T-helper 1 cell treated with Interleukin-12 subunit alpha and Interleukin-12 subunit beta and Interleukin-4 antibody, amounts not matched to agents 30 μg/mL and 1 μg/mL, for 36 hours (primary cell): Measurements from ENCODE around the gene GINS1.
"Not testable (repeated sequence)": the region's sequence is repeated elsewhere in the genome, so short reads cannot be mapped to it uniquely, and the experiment has no call there.

Experiments
- H3K27ac Mint-ChIP-seq: one replicate; pipeline ENCODE4 v1.8.0; 2021; ENCODE audit warnings: mild to moderate bottlenecking, mixed read lengths
- H3K27me3 Mint-ChIP-seq: one replicate; pipeline ENCODE4 v1.8.0; 2021; ENCODE audit warnings: low read depth, mixed read lengths
- H3K36me3 Mint-ChIP-seq: one replicate; pipeline ENCODE4 v1.8.0; 2021; ENCODE audit warnings: low read depth, mixed read lengths
- H3K4me1 Mint-ChIP-seq: one replicate; pipeline ENCODE4 v1.8.0; 2021; ENCODE audit warnings: low read depth, mixed read lengths
- H3K4me3 Mint-ChIP-seq: one replicate; pipeline ENCODE4 v1.8.0; 2021; ENCODE audit warnings: mild to moderate bottlenecking, moderate library complexity, mixed read lengths
- H3K9me3 Mint-ChIP-seq: one replicate; pipeline ENCODE4 v1.8.0; 2021; ENCODE audit warnings: mixed read lengths

Gene GINS1

DNA sequence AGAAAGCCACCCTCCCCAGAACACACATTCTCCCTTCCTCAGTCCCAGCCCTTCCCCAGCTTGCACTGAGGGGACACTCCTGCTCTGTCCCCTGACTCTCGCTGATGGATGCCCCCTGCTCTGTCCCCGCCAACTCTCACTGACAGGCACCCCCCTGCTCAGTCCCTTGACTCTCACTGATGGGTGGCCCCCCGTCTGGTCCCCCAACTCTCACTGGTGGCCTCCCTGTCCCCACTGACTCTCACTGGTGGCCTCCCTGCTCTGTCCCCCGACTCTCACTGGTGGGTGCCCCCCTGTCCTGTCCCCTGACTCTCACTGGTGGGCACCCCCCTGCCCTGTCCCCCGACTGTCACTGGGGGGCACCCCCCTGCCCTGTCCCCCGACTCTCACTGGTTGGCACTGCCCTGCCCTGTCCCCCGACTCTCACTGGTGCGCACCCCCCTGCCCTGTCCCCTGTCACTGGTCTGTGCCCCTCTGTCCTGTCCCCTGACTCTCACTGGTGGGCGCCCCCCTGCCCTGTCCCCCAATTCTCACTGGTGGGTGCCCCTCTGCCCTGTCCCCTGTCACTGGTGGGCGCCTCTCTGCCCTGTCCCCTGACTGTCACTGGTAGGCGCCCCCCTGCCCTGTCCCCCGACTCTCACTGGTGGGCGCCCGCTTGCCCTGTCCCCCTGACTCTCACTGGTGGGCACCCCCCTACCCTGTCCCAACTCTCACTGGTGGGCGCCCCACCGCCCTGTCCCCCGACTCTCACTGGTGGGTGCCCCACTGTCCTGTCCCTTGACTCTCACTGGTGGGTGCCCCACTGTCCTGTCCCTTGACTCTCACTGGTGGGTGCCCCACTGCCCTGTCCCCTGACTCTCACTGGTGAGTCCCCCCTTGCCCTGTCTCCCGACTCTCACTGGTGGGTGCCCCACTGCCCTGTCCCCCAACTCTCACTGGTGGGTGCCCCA is 60.9 kb downstream of the GINS1 start:
- H3K27ac Mint-ChIP-seq = no peak overlapping the region
- no peaks in the 10 kb centered on the region for H3K27me3 Mint-ChIP-seq
- H3K9me3 Mint-ChIP-seq = no peaks in the 10 kb centered on the region
- peaks cover 6% of the 10 kb centered on the region for H3K4me1 Mint-ChIP-seq
- H3K4me3 Mint-ChIP-seq = no peak overlapping the region
- no peaks in the 10 kb centered on the region for H3K36me3 Mint-ChIP-seq

DNA sequence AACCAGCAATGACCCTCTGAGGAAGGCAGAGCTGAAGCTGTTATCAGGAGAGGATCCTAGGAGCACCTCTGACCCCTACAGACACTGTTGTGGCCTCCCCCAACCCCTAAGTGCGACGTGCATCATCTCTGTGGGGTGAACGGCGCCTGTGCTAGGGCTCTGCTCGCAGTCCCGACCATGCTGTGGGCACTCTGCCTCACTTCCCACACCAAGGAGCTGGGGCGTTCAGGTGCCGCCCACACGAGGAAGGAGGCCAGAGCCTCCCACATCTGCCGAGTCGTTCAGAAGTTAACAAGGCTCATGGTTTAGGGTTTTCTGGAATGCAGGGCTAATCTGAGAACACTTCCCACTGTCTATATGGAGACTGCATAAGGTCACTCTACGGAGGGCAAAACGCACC is 62.1 kb downstream of the GINS1 start:
- Mint-ChIP-seq H3K27ac (no peak overlapping the region), H3K4me3 (no peak overlapping the region), H3K36me3 (no peaks in the 10 kb centered on the region), H3K4me1 (peaks cover 6% of the 10 kb centered on the region), H3K27me3 (no peaks in the 10 kb centered on the region), H3K9me3 (no peaks in the 10 kb centered on the region)

GRCh38 chr20:25470045-25470444 is 62.6 kb downstream of the GINS1 start:
- no peak overlapping the region for H3K4me3 Mint-ChIP-seq
- H3K36me3 Mint-ChIP-seq = no peaks in the 10 kb centered on the region
- no peaks in the 10 kb centered on the region for H3K9me3 Mint-ChIP-seq
- H3K4me1 Mint-ChIP-seq = peaks cover 6% of the 10 kb centered on the region
- H3K27me3 Mint-ChIP-seq = no peaks in the 10 kb centered on the region
- H3K27ac Mint-ChIP-seq = no peak overlapping the region

DNA sequence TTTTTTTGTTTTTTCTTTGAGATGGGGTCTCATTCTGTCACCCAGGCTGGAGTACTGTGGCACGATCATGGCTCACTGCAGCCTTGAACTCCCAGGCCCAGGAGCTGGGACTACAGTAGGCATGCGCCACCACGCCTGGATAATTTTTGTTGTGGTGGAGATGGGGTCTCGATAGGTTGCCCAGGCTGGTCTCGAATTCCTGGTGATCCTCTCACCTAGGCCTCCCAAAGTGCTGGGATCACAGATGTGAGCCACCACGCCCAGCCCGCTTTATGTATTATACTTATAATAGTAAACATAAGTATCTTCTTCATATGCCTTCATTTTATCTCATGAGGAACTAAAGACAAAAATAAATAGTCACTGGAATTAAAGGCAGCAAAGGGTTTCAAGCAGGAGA is 63.5 kb downstream of the GINS1 start:
- Mint-ChIP-seq H3K4me3 (no peak overlapping the region), H3K36me3 (no peaks in the 10 kb centered on the region), H3K27me3 (no peaks in the 10 kb centered on the region)

DNA sequence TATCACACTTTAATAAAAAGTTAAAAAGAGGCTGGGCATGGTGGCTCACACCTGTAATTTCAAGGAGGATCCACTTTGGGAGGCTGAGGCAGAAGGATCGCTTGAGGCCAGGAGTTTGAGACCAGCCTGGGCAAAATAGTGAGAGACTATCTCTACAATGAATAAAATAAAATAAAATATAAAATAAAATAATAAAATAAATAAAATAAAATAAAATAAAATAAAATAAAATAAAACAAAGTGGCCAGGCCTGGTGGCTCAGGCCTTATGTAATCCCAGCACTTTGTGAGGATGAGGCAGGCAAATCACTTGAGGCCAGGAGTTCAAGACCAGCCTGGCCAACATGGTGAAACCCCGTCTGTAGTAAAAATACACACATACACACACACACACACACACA is 65.8 kb downstream of the GINS1 start:
- H3K27ac Mint-ChIP-seq, H3K4me3 Mint-ChIP-seq, H3K4me1 Mint-ChIP-seq, H3K27me3 Mint-ChIP-seq, H3K9me3 Mint-ChIP-seq, H3K36me3 Mint-ChIP-seq: not testable (repeated sequence)

More for the DNA sequence above, 63.5 kb downstream of the GINS1 start:
- no peak overlapping the region for H3K27ac Mint-ChIP-seq
- no peaks in the 10 kb centered on the region for H3K9me3 Mint-ChIP-seq
- H3K4me1 Mint-ChIP-seq = peaks cover 6% of the 10 kb centered on the region

DNA sequence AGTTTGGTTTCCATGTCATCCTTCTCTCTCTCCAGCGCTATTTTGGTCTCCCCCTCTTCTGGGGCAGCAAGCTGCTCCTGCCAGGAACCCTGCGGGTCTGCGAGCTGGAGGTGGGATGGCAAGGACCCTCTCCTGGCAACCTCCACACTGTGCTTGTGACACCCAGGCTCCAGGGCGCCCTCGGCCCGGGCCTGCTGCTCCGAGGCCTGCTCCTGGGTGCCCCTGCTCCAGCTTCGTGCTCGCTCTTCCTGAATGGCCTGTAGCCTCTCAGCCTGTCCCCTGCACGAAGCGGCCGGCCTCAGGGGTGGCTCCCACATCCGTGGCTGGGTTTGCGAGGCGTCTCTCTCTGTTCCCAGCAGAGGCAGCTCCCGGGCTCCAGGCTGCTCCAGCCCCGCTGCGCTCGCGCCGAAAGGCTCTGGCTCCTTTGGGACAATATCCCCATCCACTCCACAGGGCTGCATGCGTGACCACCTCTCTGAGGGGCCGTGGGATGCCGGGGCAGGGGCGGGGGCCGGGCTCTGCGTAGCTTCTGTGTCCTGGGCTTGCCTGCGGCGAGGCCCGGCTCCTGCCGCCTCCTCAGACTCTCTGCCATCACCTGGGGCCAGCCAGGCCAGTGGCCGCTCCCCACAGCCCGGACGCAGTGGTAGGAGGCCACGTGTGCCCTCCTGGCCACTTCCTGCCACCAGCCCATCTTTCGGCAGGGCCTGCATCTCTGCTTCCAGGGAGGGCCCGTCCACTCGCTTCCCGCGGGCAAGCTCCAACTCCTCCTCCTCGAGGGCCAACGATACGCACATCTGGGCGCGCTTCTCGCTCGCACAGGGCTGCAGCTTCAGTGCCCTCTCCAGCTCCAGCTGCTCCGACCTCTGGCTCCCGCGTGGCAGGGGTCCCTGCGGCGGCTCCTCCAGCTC is 68.9 kb downstream of the GINS1 start:
- Mint-ChIP-seq H3K36me3 (no peaks in the 10 kb centered on the region), H3K27ac (no peak overlapping the region), H3K27me3 (no peaks in the 10 kb centered on the region), H3K4me3 (no peak overlapping the region), H3K4me1 (no peaks in the 10 kb centered on the region), H3K9me3 (no peaks in the 10 kb centered on the region)

DNA sequence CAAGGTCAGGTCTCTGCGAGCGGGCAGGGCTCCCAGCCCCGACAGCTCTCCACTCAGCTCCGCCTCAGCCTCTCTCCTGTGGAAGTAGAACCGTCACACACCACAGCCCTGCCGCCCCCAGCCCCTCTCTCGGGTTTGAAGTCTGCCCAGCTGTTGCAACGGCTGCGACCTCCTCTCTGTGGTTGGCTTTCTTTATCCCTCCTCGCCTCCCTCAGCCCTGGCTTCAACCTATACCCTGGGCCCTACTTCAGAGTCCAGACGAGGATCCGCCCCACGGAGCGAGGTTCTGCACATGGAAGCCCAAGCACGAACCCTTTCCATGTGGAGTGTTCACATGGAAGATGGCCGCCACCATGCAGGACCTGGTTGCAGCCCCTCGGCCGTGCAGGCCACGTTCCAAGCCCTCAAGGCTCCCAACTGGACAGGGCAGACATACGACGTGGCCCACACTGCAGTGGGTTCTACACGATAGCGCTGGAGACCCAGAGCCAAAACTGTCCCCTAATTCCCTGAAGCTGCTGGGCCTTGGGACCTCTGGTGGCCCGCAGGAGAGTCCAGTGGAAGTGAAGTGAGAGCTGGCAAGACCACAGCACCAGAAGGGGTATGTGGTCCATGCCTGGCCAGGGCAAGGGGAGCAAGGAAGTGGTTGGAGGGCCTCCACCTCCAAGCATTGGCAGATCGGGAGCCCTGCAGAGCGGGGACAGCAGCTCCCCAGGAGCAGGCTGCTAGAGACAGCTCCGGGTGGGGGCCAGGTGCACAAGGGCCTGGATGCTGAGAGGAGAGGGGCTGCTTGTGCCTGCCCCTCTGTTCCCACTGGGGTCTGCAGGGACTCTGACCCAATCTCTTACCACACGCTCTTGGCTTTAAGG is 69.8 kb downstream of the GINS1 start:
- Mint-ChIP-seq H3K4me3 (no peak overlapping the region), H3K27ac (no peak overlapping the region), H3K4me1 (no peaks in the 10 kb centered on the region), H3K36me3 (no peaks in the 10 kb centered on the region), H3K9me3 (no peaks in the 10 kb centered on the region), H3K27me3 (no peaks in the 10 kb centered on the region)

GRCh38 chr20:25478889-25479568 is 71.6 kb downstream of the GINS1 start:
- Mint-ChIP-seq H3K27me3 (no peaks in the 10 kb centered on the region), H3K4me1 (no peaks in the 10 kb centered on the region)

GRCh38 chr20:25479638-25480037 is 72.2 kb downstream of the GINS1 start:
- H3K4me1 Mint-ChIP-seq = peaks cover 3% of the 10 kb centered on the region
- H3K27me3 Mint-ChIP-seq = peaks cover 2% of the 10 kb centered on the region
- H3K9me3 Mint-ChIP-seq = no peaks in the 10 kb centered on the region
- H3K4me3 Mint-ChIP-seq = no peak overlapping the region
- H3K27ac Mint-ChIP-seq = no peak overlapping the region
- H3K36me3 Mint-ChIP-seq = no peaks in the 10 kb centered on the region

More at GRCh38 chr20:25478889-25479568, 71.6 kb downstream of the GINS1 start:
- Mint-ChIP-seq H3K4me3 (no peak overlapping the region), H3K9me3 (no peaks in the 10 kb centered on the region), H3K36me3 (no peaks in the 10 kb centered on the region), H3K27ac (no peak overlapping the region)

- Mint-ChIP-seq H3K27ac (no peak overlapping the region), H3K4me3 (no peak overlapping the region), H3K4me1 (peaks cover 9% of the 10 kb centered on the region), H3K36me3 (no peaks in the 10 kb centered on the region), H3K9me3 (no peaks in the 10 kb centered on the region), H3K27me3 (peaks cover 4% of the 10 kb centered on the region)
Measured at GRCh38 chr20:25480156-25480555, 72.7 kb downstream of the GINS1 start.

DNA sequence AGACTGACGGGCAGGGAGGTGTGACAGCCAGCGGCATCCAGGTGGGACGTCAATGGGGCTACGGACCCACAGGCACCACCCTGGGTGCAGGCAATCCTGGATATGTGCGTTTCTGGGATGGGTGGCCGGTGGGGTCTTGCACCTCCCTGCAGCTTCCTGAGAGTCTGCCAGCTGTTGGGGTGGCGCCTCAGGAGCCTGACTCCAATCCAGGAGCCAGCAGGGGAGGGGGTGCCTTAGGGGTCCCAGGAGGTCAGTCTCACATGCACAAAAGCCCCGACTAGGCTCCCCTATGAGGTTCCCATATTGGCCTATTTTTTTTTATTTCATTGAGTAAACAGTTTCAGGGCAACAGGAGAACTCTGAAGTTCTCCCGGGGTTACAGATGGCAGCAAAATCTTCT is 73.3 kb downstream of the GINS1 start:
- Mint-ChIP-seq H3K36me3 (no peaks in the 10 kb centered on the region), H3K27ac (no peak overlapping the region), H3K4me1 (peaks cover 13% of the 10 kb centered on the region), H3K4me3 (no peak overlapping the region), H3K27me3 (peaks cover 4% of the 10 kb centered on the region), H3K9me3 (no peaks in the 10 kb centered on the region)

DNA sequence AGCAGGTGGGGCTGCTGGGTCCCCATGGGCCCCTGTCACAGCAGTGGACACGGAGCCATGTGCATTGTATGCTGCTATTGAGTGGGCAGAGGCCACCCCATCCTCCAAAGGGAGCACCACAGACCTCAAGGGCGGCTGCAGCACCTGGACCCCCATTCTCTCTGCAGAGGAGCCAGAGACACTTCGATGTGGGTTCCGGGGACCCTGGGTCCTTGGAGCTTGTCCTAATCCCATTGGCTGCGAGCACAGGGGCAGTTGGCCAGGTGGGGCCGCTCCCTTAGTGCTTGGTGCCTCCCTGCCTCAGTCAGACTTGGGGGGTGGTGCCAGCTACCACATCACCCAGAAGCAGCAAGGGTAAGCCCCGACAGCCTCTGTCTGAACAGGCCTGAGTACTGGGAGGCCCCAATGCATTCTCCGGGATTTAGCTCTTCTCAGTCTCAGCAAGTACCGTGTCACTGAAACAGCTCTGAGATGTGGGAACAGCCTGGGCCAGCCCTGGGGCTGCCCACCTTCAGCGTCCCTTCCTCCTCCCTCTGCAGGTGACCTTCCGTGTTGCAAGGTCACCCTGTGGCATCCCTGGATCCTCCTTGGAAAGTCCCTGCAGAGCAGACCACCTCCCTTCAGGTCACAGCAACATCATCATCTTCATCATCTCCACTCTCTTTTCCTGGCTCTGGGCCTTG is 73.9 kb downstream of the GINS1 start:
- Mint-ChIP-seq H3K27ac (no peak overlapping the region), H3K27me3 (peaks cover 4% of the 10 kb centered on the region), H3K9me3 (no peaks in the 10 kb centered on the region), H3K36me3 (no peaks in the 10 kb centered on the region), H3K4me3 (no peak overlapping the region), H3K4me1 (peaks cover 17% of the 10 kb centered on the region)

GRCh38 chr20:25481918-25482253 is 74.4 kb downstream of the GINS1 start:
- no peaks in the 10 kb centered on the region for H3K9me3 Mint-ChIP-seq
- no peak overlapping the region for H3K27ac Mint-ChIP-seq
- peaks cover 19% of the 10 kb centered on the region for H3K4me1 Mint-ChIP-seq
- no peak overlapping the region for H3K4me3 Mint-ChIP-seq
- H3K36me3 Mint-ChIP-seq = no peaks in the 10 kb centered on the region
- H3K27me3 Mint-ChIP-seq = peaks cover 4% of the 10 kb centered on the region
